Measurements from ENCODE around the gene TIFAB.

TIFAB gene

GRCh38 chr5:135398160-135398854, 53.8 kb downstream of the TIFAB start:
- no peak for TF ChIP-seq TAF1 (IDR thresholded peaks at IDR 0.05; ENCODE audit: borderline replicate concordance, insufficient read depth, low read length)
- TF ChIP-seq POLR2AphosphoS5 (IDR thresholded peaks at IDR 0.05; ENCODE audit: low read depth, low read length): no peak
- no peak for TF ChIP-seq REST (IDR thresholded peaks at IDR 0.05; ENCODE audit: insufficient read depth in 1 of 2, low read depth in 2 of 2, low read length in 2 of 2)
- no peak for TF ChIP-seq FOXP2 (optimal IDR thresholded peaks at IDR 0.05; ENCODE audit: borderline replicate concordance, extremely low read depth, extremely low read length, insufficient read depth)
- 0 out of 2 replicates have a peak, but pooled peaks have one; percentile 19 for TF ChIP-seq SIN3A (IDR thresholded peaks at IDR 0.05; ENCODE audit: borderline replicate concordance, insufficient read depth, low read length)

Data from PFSK-1 (cell line).